HEK293 (cell line): ENCODE data around the gene GNPDA1.

Experiments used
- INSM2 ChIP-seq: fragments of 450-650 bp; formaldehyde crosslinking; IDR thresholded peaks from 2 replicates; pipeline ENCODE4 v1.5.1; 2016; ENCODE audit warnings: missing biosample characterization, missing genetic modification characterization
- KLF16 ChIP-seq: fragments of 450-650 bp; formaldehyde crosslinking; IDR thresholded peaks from 2 replicates; pipeline ENCODE4 v1.5.1; 2017; ENCODE audit warnings: missing biosample characterization, missing genetic modification characterization
- KLF7 ChIP-seq: fragments of 450-650 bp; formaldehyde crosslinking; IDR thresholded peaks from 2 replicates; pipeline ENCODE4 v1.5.1; 2016; ENCODE audit warnings: missing biosample characterization, missing genetic modification characterization, borderline replicate concordance
- PATZ1 ChIP-seq: fragments of 450-650 bp; formaldehyde crosslinking; IDR thresholded peaks from 2 replicates; pipeline ENCODE4 v1.5.1; 2016; ENCODE audit warnings: missing biosample characterization, missing genetic modification characterization
- PRDM6 ChIP-seq: fragments of 450-650 bp; formaldehyde crosslinking; IDR thresholded peaks from 2 replicates; pipeline ENCODE4 v1.5.1; 2017; ENCODE audit warnings: missing biosample characterization, missing genetic modification characterization
- SCRT2 ChIP-seq: fragments of 450-650 bp; formaldehyde crosslinking; IDR thresholded peaks from 2 replicates; pipeline ENCODE4 v1.5.1; 2016; ENCODE audit warnings: missing biosample characterization, missing genetic modification characterization
- SP2 ChIP-seq: fragments of 450-650 bp; formaldehyde crosslinking; IDR thresholded peaks from 2 replicates; pipeline ENCODE4 v1.5.1; 2016; ENCODE audit warnings: missing biosample characterization, missing genetic modification characterization
- TCF7L2 ChIP-seq: IDR thresholded peaks from 2 replicates; pipeline ENCODE4 v1.6.1; 2011; ENCODE audit warnings: low read depth, mild to moderate bottlenecking, inconsistent platforms, low read length, moderate library complexity, borderline replicate concordance
- TSHZ1 ChIP-seq: fragments of 450-650 bp; formaldehyde crosslinking; IDR thresholded peaks from 2 replicates; pipeline ENCODE4 v1.5.1; 2016; ENCODE audit warnings: missing biosample characterization, missing genetic modification characterization, borderline replicate concordance
- ZBTB11 ChIP-seq: fragments of 450-650 bp; formaldehyde crosslinking; conservative IDR thresholded peaks from 2 replicates; pipeline ENCODE4 v1.5.1; 2016; ENCODE audit warnings: low read depth, missing biosample characterization, missing genetic modification characterization
- ZFP37 ChIP-seq: fragments of 450-650 bp; formaldehyde crosslinking; IDR thresholded peaks from 2 replicates; pipeline ENCODE4 v1.5.1; 2016; ENCODE audit warnings: missing biosample characterization, missing genetic modification characterization
- ZNF169 ChIP-seq: fragments of 450-650 bp; formaldehyde crosslinking; IDR thresholded peaks from 2 replicates; pipeline ENCODE4 v1.5.1; 2016; ENCODE audit warnings: missing biosample characterization, missing genetic modification characterization
- ZNF324 ChIP-seq: fragments of 450-650 bp; formaldehyde crosslinking; IDR thresholded peaks from 2 replicates; pipeline ENCODE4 v1.5.1; 2016; ENCODE audit warnings: missing biosample characterization, missing genetic modification characterization
- ZNF335 ChIP-seq: fragments of 450-650 bp; formaldehyde crosslinking; conservative IDR thresholded peaks from 2 replicates; pipeline ENCODE4 v1.5.1; 2016; ENCODE audit warnings: missing biosample characterization, missing genetic modification characterization
- ZNF362 ChIP-seq: fragments of 450-650 bp; formaldehyde crosslinking; IDR thresholded peaks from 2 replicates; pipeline ENCODE4 v1.5.1; 2016; ENCODE audit warnings: missing biosample characterization, missing genetic modification characterization
- ZNF37A ChIP-seq: fragments of 450-650 bp; IDR thresholded peaks from 2 replicates; pipeline ENCODE4 v1.5.1; 2018; ENCODE audit warnings: missing biosample characterization, missing genetic modification characterization
- ZNF501 ChIP-seq: fragments of 450-650 bp; formaldehyde crosslinking; IDR thresholded peaks from 2 replicates; pipeline ENCODE4 v1.5.1; 2016; ENCODE audit warnings: missing biosample characterization, missing genetic modification characterization
- ZNF580 ChIP-seq: fragments of 450-650 bp; formaldehyde crosslinking; IDR thresholded peaks from 2 replicates; pipeline ENCODE4 v1.5.1; 2016; ENCODE audit warnings: missing biosample characterization, missing genetic modification characterization
- ZNF600 ChIP-seq: fragments of 450-650 bp; formaldehyde crosslinking; IDR thresholded peaks from 2 replicates; pipeline ENCODE4 v1.5.1; 2016; ENCODE audit warnings: missing biosample characterization, missing genetic modification characterization
- ZNF626 ChIP-seq: fragments of 450-650 bp; sonication (Bioruptor Pico); formaldehyde crosslinking; IDR thresholded peaks from 2 replicates; pipeline ENCODE4 v1.5.1; 2018; ENCODE audit warnings: missing biosample characterization, missing genetic modification characterization, inconsistent platforms
- ZNF837 ChIP-seq: fragments of 450-650 bp; formaldehyde crosslinking; IDR thresholded peaks from 2 replicates; pipeline ENCODE4 v1.5.1; 2016; ENCODE audit warnings: missing biosample characterization, missing genetic modification characterization
- ZSCAN4 ChIP-seq: fragments of 450-650 bp; formaldehyde crosslinking; IDR thresholded peaks from 2 replicates; pipeline ENCODE4 v1.5.1; 2017; ENCODE audit warnings: missing biosample characterization, missing genetic modification characterization
- ZXDB ChIP-seq: fragments of 450-650 bp; formaldehyde crosslinking; IDR thresholded peaks from 2 replicates; pipeline ENCODE4 v1.5.1; 2016; ENCODE audit warnings: missing biosample characterization, missing genetic modification characterization

GNPDA1 gene

GRCh38 chr5:141968914-141969608, 43.8 kb downstream of the GNPDA1 start, which contains the start of gene RNF14 (continued):
- peak; percentile 26; the same call in 1 of the 2 replicates for TF ChIP-seq ZSCAN4 (tag by site-specific recombination)
- no peak for TF ChIP-seq TCF7L2
- peak; percentile 94 for TF ChIP-seq KLF7 (tag by site-specific recombination)
- TF ChIP-seq PRDM6 (tag by site-specific recombination) = no peak
- TF ChIP-seq ZXDB (tag by site-specific recombination) = peak; percentile 91
- peak; percentile 94 for TF ChIP-seq ZBTB11
- peak; percentile 98 for TF ChIP-seq SP2 (tag by site-specific recombination)
- 0 out of 2 replicates have a peak, but pooled peaks have one; percentile 18 for TF ChIP-seq TSHZ1 (tag by site-specific recombination)
- peak; percentile 74 for TF ChIP-seq ZNF335
- TF ChIP-seq ZNF501 (tag by site-specific recombination) = peak; percentile 99
- no peak for TF ChIP-seq ZNF169
- no peak for TF ChIP-seq ZNF837 (tag by site-specific recombination)
- peak; percentile 65; the same call in 1 of the 2 replicates for TF ChIP-seq ZNF324
- TF ChIP-seq SCRT2 (tag by site-specific recombination) = no peak; the same call in 1 of the 2 replicates
- TF ChIP-seq ZNF580 (tag by site-specific recombination) = peak; percentile 63
- TF ChIP-seq ZNF626 (tag by site-specific recombination) = no peak
- TF ChIP-seq ZNF362 (tag by site-specific recombination) = no peak
- peak; percentile 59; the same call in 1 of the 2 replicates for TF ChIP-seq INSM2 (tag by site-specific recombination)
- TF ChIP-seq KLF16 (tag by site-specific recombination) = peak; percentile 95
- TF ChIP-seq PATZ1 (tag by site-specific recombination) = peak; percentile 80
- TF ChIP-seq ZFP37 (tag by site-specific recombination) = peak; percentile 98
- TF ChIP-seq ZNF600 (tag by site-specific recombination) = peak; percentile 91
- TF ChIP-seq ZNF37A (tag by site-specific recombination) = no peak
